GM12801 (cell line): ENCODE measurements around the gene ADAM10.

Source experiments
- TF ChIP-seq, protein P1 (sequence below): IDR thresholded peaks from one replicate; pipeline ENCODE4 v1.5.1; 2011; ENCODE audit warnings: control low read depth; ENCODE audit not compliant: insufficient read length; ENCODE audit errors: extremely low read depth

Gene ADAM10

DNA sequence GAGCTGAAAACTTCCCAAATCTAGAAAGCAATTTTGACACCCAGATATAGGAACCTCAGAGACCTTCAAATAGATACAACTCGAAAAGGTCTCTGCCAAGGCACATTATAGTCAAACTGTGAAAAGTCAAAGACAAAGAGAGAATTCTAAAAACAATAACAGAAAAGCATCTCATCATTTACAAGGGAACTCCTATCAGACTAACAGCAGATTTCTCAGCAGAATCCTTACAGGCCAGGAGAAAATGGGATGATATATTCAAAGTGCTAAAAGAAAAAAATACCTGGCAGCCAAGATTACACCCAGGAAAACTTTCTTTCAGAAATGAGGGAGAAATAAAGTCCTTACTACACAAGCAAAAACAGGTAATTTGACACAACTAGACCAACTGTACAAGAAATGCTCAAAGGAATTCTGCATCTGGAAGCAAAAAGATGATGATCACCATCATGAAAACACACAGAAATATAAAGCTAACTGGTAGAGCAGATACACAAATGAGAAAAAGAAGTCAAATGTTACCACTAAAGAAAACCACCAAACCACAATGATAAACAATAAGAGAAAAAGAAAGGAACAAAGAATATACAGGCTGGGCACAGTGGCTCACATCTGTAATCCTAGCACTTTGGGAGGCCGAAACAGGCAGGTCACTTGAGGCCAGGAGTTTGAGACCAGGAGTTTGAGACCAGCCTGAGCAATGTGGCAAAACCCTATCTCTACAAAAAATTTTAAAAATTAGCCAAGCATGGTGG, 50.4 kb downstream of the ADAM10 start:
- TF ChIP-seq, protein P1, sequence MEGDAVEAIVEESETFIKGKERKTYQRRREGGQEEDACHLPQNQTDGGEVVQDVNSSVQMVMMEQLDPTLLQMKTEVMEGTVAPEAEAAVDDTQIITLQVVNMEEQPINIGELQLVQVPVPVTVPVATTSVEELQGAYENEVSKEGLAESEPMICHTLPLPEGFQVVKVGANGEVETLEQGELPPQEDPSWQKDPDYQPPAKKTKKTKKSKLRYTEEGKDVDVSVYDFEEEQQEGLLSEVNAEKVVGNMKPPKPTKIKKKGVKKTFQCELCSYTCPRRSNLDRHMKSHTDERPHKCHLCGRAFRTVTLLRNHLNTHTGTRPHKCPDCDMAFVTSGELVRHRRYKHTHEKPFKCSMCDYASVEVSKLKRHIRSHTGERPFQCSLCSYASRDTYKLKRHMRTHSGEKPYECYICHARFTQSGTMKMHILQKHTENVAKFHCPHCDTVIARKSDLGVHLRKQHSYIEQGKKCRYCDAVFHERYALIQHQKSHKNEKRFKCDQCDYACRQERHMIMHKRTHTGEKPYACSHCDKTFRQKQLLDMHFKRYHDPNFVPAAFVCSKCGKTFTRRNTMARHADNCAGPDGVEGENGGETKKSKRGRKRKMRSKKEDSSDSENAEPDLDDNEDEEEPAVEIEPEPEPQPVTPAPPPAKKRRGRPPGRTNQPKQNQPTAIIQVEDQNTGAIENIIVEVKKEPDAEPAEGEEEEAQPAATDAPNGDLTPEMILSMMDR, result no peak

- TF ChIP-seq, protein P1, result no peak
These were observed 52.3 kb downstream of the ADAM10 start for GRCh38 chr15:58697220-58697619.

DNA sequence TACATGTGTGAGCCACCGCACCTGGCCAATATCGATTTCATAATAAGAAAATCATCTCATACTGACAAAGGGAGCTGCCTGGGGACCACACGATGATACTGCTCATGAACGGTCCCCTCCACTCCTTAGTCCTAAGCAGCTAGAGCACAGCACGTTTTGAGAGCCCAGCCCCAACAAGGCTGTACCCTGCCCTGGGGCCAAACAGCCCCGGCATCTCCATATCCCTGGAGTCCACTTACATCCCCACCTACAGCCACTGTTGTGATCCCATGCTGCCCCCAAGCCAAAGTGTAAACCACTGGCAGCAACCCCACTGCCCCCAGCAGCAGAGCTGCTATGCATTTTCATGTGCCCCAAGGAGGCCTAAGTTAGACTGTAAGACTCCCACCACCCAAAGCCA, 52.8 kb downstream of the ADAM10 start:
- TF ChIP-seq, protein P1, result no peak

GRCh38 chr15:58694641-58695398, 54.7 kb downstream of the ADAM10 start:
- TF ChIP-seq, protein P1, result no peak

DNA sequence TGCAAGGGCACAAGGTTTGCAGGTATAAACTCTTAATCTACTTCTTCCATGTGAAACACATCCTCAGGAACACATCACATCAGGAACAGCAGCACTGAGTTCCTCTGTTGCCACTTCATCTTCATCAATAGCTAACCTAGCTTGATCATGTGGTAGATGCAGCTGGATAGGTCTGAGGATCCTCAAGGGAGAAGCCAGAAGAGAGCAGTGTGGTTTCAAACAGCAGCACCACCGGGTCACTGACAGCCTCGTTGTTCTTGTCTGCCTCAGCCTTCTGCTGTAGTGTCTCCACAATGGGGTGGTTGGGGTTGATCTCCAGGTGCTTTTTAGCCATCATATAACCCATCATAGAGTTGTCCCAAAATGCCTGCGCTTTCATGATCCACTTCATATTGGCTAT, 58.8 kb downstream of the ADAM10 start:
- TF ChIP-seq, protein P1, result no peak

GRCh38 chr15:58689646-58690045, 59.9 kb downstream of the ADAM10 start:
- TF ChIP-seq, protein P1, result no peak

GRCh38 chr15:58686286-58686685, 63.2 kb downstream of the ADAM10 start:
- TF ChIP-seq, protein P1, result no peak
